ENCODE results near the gene PBX3.

Gene PBX3

DNA sequence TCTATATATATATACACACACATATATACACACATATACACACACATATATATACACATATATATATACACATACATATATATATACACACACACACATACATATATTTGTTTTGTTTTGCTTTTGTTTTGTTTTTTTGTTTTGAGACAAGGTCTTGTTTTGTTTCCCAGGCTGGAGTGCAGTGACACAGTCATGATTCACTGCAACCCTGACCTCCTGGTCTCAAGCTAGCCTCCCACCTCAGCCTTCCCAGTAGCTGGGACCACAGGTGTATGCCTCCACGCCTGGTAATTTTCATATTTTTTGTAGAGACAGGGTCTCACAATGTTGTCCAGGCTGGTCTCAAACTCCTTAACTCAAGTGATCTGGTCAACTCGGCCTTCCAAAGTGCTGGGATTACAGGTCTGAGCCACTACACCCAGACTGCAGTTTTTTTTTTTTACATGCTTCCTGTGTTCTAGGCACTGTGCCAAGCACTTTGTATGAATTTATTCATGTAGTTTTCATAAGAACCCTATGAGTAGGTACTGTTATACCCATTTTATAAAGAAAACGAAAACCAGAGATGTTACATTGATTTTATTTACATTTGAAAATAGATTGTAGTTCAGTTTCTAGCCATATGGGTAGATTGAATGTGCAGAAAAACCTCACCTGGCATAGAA lies 120.7 kb downstream of the PBX3 start:
- no peak for DNase-seq (ENCODE audit: low spot score)

DNA sequence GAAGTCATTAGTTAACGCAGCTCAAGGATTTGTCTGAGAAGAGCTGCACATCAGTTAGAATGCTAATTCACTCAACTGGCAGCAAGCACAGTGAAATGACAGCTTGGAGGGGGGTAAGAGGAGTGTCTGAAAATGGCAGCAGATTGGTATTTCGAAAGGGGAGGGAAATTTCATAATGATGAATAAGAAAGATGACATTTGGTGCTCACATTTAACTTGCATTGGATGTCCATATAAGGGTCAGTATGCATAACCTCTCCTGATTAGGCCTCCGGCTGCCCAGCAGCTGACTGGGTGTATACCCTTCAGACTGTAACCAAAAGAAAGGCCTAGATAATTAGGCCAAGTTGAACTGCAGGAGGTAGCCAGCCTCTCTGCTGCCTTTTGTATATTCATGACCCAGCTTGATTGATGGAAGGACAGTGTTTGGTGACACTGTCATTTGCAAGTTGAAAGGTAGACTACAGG lies 131.0 kb downstream of the PBX3 start:
- no peak for DNase-seq (ENCODE audit: low spot score)

DNA sequence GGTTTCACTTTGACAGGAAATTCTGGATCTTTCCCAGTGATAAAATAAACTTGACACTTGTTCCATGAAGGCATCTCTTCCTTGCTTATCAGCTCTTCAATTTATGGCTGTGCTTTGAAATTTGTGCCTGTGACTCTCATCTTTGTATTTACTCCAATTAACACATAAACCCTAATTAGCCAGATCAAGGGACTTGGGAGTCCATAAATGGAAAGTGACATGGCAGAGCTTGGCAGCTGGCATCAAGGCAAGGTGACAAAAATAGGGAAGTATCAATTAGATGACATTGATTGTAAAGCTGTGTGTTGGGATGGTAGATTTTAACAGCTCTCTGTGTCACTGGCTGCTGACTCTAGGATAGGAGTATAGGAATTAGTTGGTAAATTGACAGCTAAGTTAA lies 133.9 kb downstream of the PBX3 start:
- DNase-seq (ENCODE audit: low spot score), result no peak

GRCh38 chr9:125883565-125884217 lies 136.5 kb downstream of the PBX3 start:
- DNase-seq (ENCODE audit: low spot score), result no peak

GRCh38 chr9:125884218-125884595 lies 137.0 kb downstream of the PBX3 start:
- no peak for DNase-seq (ENCODE audit: low spot score)

GRCh38 chr9:125885405-125886034 lies 138.3 kb downstream of the PBX3 start:
- DNase-seq (ENCODE audit: low spot score), result no peak

DNA sequence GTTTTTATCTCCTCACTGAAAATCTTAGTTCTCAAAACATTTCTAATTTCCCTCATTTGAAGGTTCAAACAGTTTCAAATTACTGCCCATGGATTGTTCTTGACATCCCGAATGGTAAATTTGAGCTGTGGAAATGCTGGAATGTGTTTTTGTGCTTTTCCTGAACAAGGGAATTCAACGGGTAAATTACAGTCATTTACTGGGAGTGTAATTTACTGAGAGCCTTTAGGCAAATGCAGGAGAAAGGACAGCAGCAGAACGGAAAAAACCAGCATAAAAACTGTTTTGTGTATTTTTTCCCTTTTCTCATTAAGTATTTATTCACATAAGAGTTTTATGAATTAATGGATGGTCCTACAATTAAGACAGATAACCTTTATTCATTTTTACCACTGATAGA lies 139.2 kb downstream of the PBX3 start:
- DNase-seq (ENCODE audit: low spot score), result no peak

DNA sequence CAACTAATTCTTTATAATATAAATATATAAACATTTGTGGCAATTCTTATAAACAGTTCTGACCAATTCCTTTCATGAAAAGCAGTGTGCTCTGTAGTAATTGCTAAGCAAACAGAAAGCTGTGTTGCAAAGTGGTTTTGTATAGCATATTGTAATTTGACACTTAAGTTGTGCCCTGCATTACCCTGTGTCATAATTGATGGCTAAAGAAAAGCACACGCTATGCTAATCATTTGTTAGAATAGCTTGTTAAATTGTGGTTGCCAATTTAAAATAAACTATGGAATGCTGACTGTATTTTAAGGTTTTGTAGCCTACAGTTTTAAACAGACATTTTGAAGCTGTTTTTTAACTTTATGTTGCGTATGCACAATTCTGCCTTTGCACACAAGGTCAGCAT lies 140.0 kb downstream of the PBX3 start:
- no peak for DNase-seq (ENCODE audit: low spot score)

- DNase-seq (ENCODE audit: low spot score), result peak; percentile 27
These were observed 141.0 kb downstream of the PBX3 start for GRCh38 chr9:125888211-125888610.

GRCh38 chr9:125889112-125889475 lies 141.9 kb downstream of the PBX3 start:
- DNase-seq (ENCODE audit: low spot score), result peak; percentile 16

DNA sequence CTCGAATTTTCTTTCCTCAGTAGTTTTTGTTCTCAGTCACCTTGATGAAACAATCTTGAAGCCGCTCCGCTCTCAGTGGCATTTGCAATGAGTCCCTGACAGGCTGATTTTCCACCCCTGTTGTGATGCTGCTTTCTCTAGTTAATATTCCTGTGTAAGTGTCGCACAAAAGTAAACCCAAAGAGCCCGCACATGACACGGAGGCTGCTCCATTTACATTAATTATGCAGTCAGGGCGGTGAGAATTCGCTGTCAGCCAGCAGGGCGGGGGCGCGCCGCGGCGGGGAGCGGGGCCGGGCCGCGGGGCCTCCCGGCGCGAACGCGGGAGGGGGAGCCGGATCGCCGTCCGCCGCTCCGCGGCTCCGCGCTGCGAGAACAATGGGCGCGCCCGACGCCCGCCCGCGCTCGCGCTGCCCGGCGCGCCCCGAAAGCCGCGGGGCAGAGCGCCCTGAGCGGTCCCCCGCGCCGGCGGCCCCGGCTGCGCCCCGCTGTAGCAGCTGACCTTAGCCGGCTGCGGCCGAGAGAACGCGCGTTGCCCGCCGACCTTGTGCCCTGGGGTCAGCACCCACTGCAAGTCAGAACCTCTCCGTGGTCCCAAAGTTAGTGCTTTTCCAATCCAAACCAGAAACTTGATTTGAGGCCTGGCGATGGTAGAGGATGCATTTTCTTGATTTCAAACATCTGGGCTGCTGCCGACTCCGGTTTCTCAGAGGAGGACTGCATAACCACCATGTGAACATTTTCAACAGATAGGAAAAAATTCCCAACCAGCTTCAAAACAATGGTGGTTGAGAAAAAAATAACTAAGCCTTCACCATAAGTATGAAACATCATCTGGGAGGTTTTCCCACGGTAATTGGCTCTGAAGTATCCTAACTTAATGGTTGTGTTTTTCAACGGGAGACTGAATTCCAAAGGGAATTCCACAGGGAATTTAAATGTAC lies 142.6 kb downstream of the PBX3 start:
- DNase-seq (ENCODE audit: low spot score), result peak; percentile 62

- no peak for DNase-seq (ENCODE audit: low spot score)
These were observed 143.7 kb downstream of the PBX3 start for GRCh38 chr9:125890826-125891225.

- DNase-seq (ENCODE audit: low spot score), result no peak
These were observed 146.1 kb downstream of the PBX3 start for GRCh38 chr9:125893277-125893676.

DNA sequence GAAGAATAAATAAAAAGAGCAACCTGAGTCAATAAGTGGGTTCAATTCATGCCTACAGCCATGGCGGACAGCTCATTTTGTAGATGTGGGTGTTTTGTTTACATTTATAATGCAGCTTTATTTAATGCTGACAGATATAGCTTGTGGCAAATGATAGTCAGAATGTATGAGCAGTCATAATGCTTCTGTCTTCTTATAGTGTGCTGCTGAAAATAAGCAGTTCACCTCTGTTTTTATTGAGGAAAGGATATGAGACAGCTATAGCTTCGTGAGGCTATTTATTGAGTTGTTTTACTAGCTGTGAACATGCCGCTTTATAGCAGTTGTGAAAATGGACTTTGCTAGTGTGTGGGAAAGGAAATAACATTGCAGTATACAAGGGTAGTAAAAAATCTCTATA lies 147.4 kb downstream of the PBX3 start:
- DNase-seq (ENCODE audit: low spot score), result no peak

GRCh38 chr9:125896404-125896803 lies 149.2 kb downstream of the PBX3 start:
- DNase-seq (ENCODE audit: low spot score), result no peak

DNA sequence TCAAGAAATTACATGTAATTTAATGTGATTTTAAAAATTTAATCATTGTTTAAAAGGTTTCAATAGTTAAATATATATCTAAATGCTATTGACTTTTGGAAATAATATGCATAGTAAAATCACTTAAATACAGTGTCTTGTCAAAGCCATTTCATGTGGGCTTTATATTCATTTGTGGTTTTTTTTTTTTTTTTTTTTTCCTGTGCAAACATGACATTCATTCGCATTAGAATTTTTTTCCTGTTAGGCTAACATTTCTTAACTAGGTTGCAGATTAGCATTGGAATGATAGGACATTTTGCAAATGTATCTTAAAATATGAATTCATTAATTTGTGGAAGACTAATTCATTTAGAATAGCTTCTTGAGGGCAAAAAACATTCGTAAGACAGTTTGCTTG lies 149.8 kb downstream of the PBX3 start:
- no peak for DNase-seq (ENCODE audit: low spot score)

DNA sequence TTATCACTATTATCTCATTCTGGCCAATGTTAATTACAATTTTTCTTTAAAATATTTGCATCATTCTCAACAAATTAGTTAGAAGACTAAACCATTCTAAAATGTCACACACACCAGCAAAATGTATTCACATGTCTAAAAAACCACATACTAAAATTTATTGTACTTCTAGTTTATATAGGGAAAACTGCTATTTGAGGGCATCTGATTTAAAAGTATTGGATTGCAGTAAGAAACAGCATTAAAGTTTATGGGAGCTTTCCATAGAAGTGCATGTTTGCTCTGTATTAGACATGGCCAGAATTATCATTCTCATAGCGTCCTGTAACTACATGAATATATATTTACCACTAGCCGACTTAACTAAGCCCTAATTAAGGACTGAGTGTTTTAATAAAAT lies 150.3 kb downstream of the PBX3 start:
- no peak for DNase-seq (ENCODE audit: low spot score)

DNA sequence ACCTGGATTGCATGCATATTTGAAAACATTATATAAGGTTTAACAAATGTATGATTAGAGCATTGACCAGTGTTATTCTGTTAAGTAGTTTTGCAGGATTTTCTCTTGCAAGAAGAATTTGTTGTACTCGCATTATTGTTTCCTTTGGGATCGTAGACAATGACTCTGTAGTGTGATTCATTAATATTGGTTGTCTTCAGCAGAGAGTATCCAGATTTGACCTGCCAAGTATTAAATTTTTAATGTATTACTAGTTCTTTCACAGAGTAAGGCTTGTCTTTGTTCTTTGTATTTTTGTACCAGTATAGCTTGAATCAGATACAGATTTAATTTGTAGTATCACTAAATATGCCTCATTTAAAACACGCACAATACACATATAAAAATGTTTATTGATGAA lies 155.0 kb downstream of the PBX3 start:
- no peak for DNase-seq (ENCODE audit: low spot score)

- no peak for DNase-seq (ENCODE audit: low spot score)
These were observed 155.8 kb downstream of the PBX3 start for GRCh38 chr9:125902831-125903512.

GRCh38 chr9:125904155-125904851 lies 157.1 kb downstream of the PBX3 start:
- DNase-seq (ENCODE audit: low spot score), result no peak

GRCh38 chr9:125906144-125906543 lies 159.0 kb downstream of the PBX3 start:
- DNase-seq (ENCODE audit: low spot score), result peak; percentile 39
